Measurements from ENCODE around the gene LIX1.

GRCh38 chr5:97183930-97184213 is 41.5 kb upstream of the LIX1 start:
- TF ChIP-seq CTCF (IDR thresholded peaks at IDR 0.05) (no peak), EZH2 (IDR thresholded peaks at IDR 0.05) (no peak), EZH2phosphoT487 (IDR thresholded peaks at IDR 0.05) (no peak)
